H9 (cell line): ENCODE data around the gene TRMT44. TPM values are rescaled to one million over a fixed set of nuclear protein-coding genes. Genes with fewer than 3 reads are reported as not detected.

Experiments
- DNase-seq: peaks from one replicate; pipeline ENCODE4 v3.0.0-alpha.2; 2017
- H2AFZ ChIP-seq: one replicate; pipeline ENCODE4 v1.6.1; 2013; ENCODE audit warnings: mild to moderate bottlenecking, low read length, control low read depth, moderate library complexity
- H2AK5ac ChIP-seq: 2 replicates; pipeline ENCODE4 v1.6.1; 2013; ENCODE audit warnings: low read length, control low read depth, mixed read lengths; ENCODE audit not compliant: insufficient read length
- H2BK120ac ChIP-seq: one replicate; pipeline ENCODE4 v1.6.1; 2013; ENCODE audit warnings: low read depth, mild to moderate bottlenecking, low read length, control low read depth, inconsistent platforms; ENCODE audit not compliant: poor library complexity, severe bottlenecking
- H2BK12ac ChIP-seq: 2 replicates; pipeline ENCODE4 v1.6.1; 2013; ENCODE audit warnings: low read length, control low read depth, mixed read lengths, low read depth; ENCODE audit not compliant: insufficient read length
- H2BK15ac ChIP-seq: 2 replicates; pipeline ENCODE4 v1.6.1; 2013; ENCODE audit warnings: low read depth, low read length, control low read depth
- H2BK20ac ChIP-seq: one replicate; pipeline ENCODE4 v1.6.1; 2013; ENCODE audit warnings: low read depth, mild to moderate bottlenecking, low read length, control low read depth, inconsistent platforms; ENCODE audit not compliant: poor library complexity, severe bottlenecking
- H2BK5ac ChIP-seq: 2 replicates; pipeline ENCODE4 v1.6.1; 2013; ENCODE audit warnings: low read length, control low read depth, mixed read lengths; ENCODE audit not compliant: insufficient read length
- H3K14ac ChIP-seq: 2 replicates; pipeline ENCODE4 v1.6.1; 2013; ENCODE audit warnings: low read length, control low read depth; ENCODE audit not compliant: insufficient read depth
- H3K18ac ChIP-seq: 2 replicates; pipeline ENCODE4 v1.6.1; 2013; ENCODE audit warnings: low read depth, mild to moderate bottlenecking, mixed read lengths, low read length, control low read depth; ENCODE audit not compliant: insufficient read length
- H3K23ac ChIP-seq: 2 replicates; pipeline ENCODE4 v1.6.1; 2013; ENCODE audit warnings: low read length, control low read depth, mixed read lengths, low read depth; ENCODE audit not compliant: insufficient read length
- H3K23me2 ChIP-seq: 2 replicates; pipeline ENCODE4 v1.6.1; 2013; ENCODE audit warnings: low read depth, mild to moderate bottlenecking, mixed read lengths, low read length, control low read depth; ENCODE audit not compliant: insufficient read length, poor library complexity, severe bottlenecking
- H3K27ac ChIP-seq: 2 replicates; pipeline ENCODE4 v1.5.1; 2013; ENCODE audit warnings: low read length, control low read depth, mixed read lengths, low read depth; ENCODE audit not compliant: insufficient read length
- H3K27me3 ChIP-seq: 2 replicates; pipeline ENCODE4 v1.6.1; 2013; ENCODE audit warnings: low read length, control low read depth, inconsistent platforms; ENCODE audit not compliant: insufficient read depth
- H3K4ac ChIP-seq: 2 replicates; pipeline ENCODE4 v1.6.1; 2013; ENCODE audit warnings: low read depth, mild to moderate bottlenecking, control low read depth, inconsistent platforms, low read length, moderate library complexity
- H3K4me1 ChIP-seq: 2 replicates; pipeline ENCODE4 v1.6.1; 2013; ENCODE audit warnings: low read length, control low read depth, inconsistent platforms; ENCODE audit not compliant: insufficient read depth
- H3K4me2 ChIP-seq: 2 replicates; pipeline ENCODE4 v1.6.1; 2013; ENCODE audit warnings: low read length, control low read depth, mixed read lengths; ENCODE audit not compliant: insufficient read length, insufficient read depth
- H3K56ac ChIP-seq: 2 replicates; pipeline ENCODE4 v1.6.1; 2013; ENCODE audit warnings: low read depth, mild to moderate bottlenecking, mixed read lengths, low read length, control low read depth; ENCODE audit not compliant: insufficient read length
- H3K79me1 ChIP-seq: 2 replicates; pipeline ENCODE4 v1.6.1; 2013; ENCODE audit warnings: low read depth, mild to moderate bottlenecking, moderate library complexity, low read length, control low read depth, inconsistent platforms; ENCODE audit not compliant: insufficient read depth, poor library complexity, severe bottlenecking
- H3K79me2 ChIP-seq: 2 replicates; pipeline ENCODE4 v1.6.1; 2013; ENCODE audit warnings: low read length, control low read depth, inconsistent platforms; ENCODE audit not compliant: insufficient read depth
- H3K9ac ChIP-seq: 2 replicates; pipeline ENCODE4 v1.6.1; 2013; ENCODE audit warnings: low read length, control low read depth, mixed read lengths; ENCODE audit not compliant: insufficient read length; ENCODE audit errors: extremely low read depth
- H3K9me3 ChIP-seq: one replicate; pipeline ENCODE4 v1.6.1; 2013; ENCODE audit warnings: low read depth, low read length, inconsistent platforms; ENCODE audit not compliant: control insufficient read depth
- H3T11ph ChIP-seq: one replicate; pipeline ENCODE4 v1.6.1; 2013; ENCODE audit warnings: mild to moderate bottlenecking, low read length, control low read depth, inconsistent platforms
- H4K20me1 ChIP-seq: one replicate; pipeline ENCODE4 v1.6.1; 2013; ENCODE audit not compliant: control insufficient read depth, insufficient read length, insufficient read depth
- H4K5ac ChIP-seq: 2 replicates; pipeline ENCODE4 v1.6.1; 2013; ENCODE audit warnings: low read depth, mild to moderate bottlenecking, mixed read lengths, low read length, control low read depth; ENCODE audit not compliant: insufficient read length
- H4K8ac ChIP-seq: replicated peaks from 2 replicates; pipeline ENCODE4 v1.6.1; 2013; ENCODE audit warnings: low read length, control low read depth, mixed read lengths, low read depth; ENCODE audit not compliant: insufficient read length
- H4K91ac ChIP-seq: 2 replicates; pipeline ENCODE4 v1.6.1; 2013; ENCODE audit warnings: low read depth, mild to moderate bottlenecking, moderate library complexity, mixed read lengths, low read length, control low read depth; ENCODE audit not compliant: insufficient read length
- H3K27ac Mint-ChIP-seq, 3 experiments: 2 replicates in 2 of 3; 3 replicates in 1 of 3; pipeline ENCODE4 v1.8.0; 2020 to 2021; ENCODE audit warnings: mixed read lengths in 3 of 3, mild to moderate bottlenecking in 1 of 3, moderate library complexity in 1 of 3
- H3K27me3 Mint-ChIP-seq: 2 replicates; pipeline ENCODE4 v1.8.0; 2021; ENCODE audit warnings: low read depth, mild to moderate bottlenecking, moderate library complexity, mixed read lengths
- H3K36me3 Mint-ChIP-seq, 3 experiments: 2 replicates in 2 of 3; 3 replicates in 1 of 3; pipeline ENCODE4 v1.8.0; 2020 to 2021; ENCODE audit warnings: low read depth in 3 of 3, mixed read lengths in 3 of 3; ENCODE audit not compliant: insufficient read depth in 1 of 3
- H3K4me1 Mint-ChIP-seq, 2 experiments: 2 replicates each; pipeline ENCODE4 v1.8.0; 2020; ENCODE audit warnings: mixed read lengths in 2 of 2
- H3K4me3 Mint-ChIP-seq, 2 experiments: 2 replicates in 1 of 2; 3 replicates in 1 of 2; pipeline ENCODE4 v1.8.0; 2020 to 2021; ENCODE audit warnings: mild to moderate bottlenecking in 2 of 2, mixed read lengths in 2 of 2, moderate library complexity in 1 of 2
- H3K9me3 Mint-ChIP-seq, 2 experiments: 2 replicates in 1 of 2; 3 replicates in 1 of 2; pipeline ENCODE4 v1.8.0; 2020; ENCODE audit warnings: mild to moderate bottlenecking in 2 of 2, mixed read lengths in 2 of 2, moderate library complexity in 1 of 2
- WGBS: extraction: QIAGEN DNeasy Blood & Tissue Kit; methylation state at CpG from one replicate; pipeline ENCODE4 v1.1.7; 2013; ENCODE audit warnings: missing lambda C conversion rate, low lambda C conversion rate, mixed read lengths; ENCODE audit not compliant: insufficient read length; ENCODE audit errors: extremely low coverage; 5-methylcytosine and 5-hydroxymethylcytosine counted together
- total RNA-seq: library from RNA; stranded (reverse); gene quantifications from 2 replicates; pipeline ENCODE4 v1.2.1, GENCODE V29; 2021
- TF ChIP-seq, protein P1 (sequence below): fragments of 200-600 bp; sonication (generic); conservative IDR thresholded peaks from 3 replicates; pipeline ENCODE4 v1.8.0; 2021; ENCODE audit warnings: antibody characterized with exemption, mild to moderate bottlenecking

Gene TRMT44
- total RNA-seq, 1 experiment from 2014 or later: 22.8 TPM

DNA sequence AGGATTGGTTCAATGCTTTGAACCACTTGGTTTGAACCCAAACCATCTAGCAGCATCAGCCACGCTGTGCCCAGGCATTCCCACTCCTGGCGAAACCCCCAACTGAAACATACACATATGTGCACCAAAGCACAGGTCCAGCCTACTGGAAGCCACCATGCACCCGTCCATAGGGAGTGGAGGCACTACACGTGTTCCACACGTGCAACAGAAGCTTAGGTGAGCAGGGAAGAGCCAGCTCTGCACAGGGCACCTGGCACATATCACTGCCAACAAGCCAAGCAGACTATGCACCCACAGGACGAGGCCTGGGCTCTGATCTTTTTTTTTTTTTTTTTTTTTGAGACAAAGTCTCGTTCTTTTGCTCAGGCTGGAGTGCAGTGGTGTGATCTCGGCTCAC is 73.4 kb downstream of the TRMT44 start:
- no peaks in the 10 kb centered on the region for H3K79me2 ChIP-seq
- no peak overlapping the region for H2BK15ac ChIP-seq
- no peak for DNase-seq
- peak overlapping the region; percentile 75 for H4K5ac ChIP-seq
- no peak overlapping the region for H3K4ac ChIP-seq
- H3K14ac ChIP-seq: no peak overlapping the region; the same call in 1 of the 2 replicates
- H3K9me3 ChIP-seq: no peaks in the 10 kb centered on the region
- H2BK20ac ChIP-seq: no peak overlapping the region
- H2BK120ac ChIP-seq: no peak overlapping the region
- no peak overlapping the region for H3T11ph ChIP-seq
- peaks cover 15 to 16% of the 10 kb centered on the region in 2 experiments for H3K9me3 Mint-ChIP-seq
- no peaks in the 10 kb centered on the region; the same call in 1 of the 2 replicates for H3K4me1 ChIP-seq
- H3K36me3 Mint-ChIP-seq: peaks cover 11 to 14% (median 14%) of the 10 kb centered on the region in 3 experiments; a peak in 6 of 7 replicates
- no peak overlapping the region for H3K56ac ChIP-seq
- H3K9ac ChIP-seq: no peak overlapping the region
- H3K27ac Mint-ChIP-seq: no peak overlapping the region
- H2BK12ac ChIP-seq: no peak overlapping the region
- no peaks in the 10 kb centered on the region for H3K79me1 ChIP-seq
- peaks cover 0 to under 1% of the 10 kb centered on the region in 2 experiments; a peak in 2 of 4 replicates for H3K4me1 Mint-ChIP-seq
- no peak overlapping the region for H3K27ac ChIP-seq
- H4K91ac ChIP-seq: no peak overlapping the region
- H3K18ac ChIP-seq: peak overlapping the region; percentile 17
- no peak overlapping the region for H3K4me3 Mint-ChIP-seq
- H2AK5ac ChIP-seq: no peak overlapping the region
- no peak overlapping the region for H3K23ac ChIP-seq
- no CpG with 5 or more reads among the region's 8 CpGs for WGBS
- H3K27me3 Mint-ChIP-seq: no peaks in the 10 kb centered on the region
- no peak overlapping the region for H2BK5ac ChIP-seq
- no peak overlapping the region for H2AFZ ChIP-seq
- H4K8ac ChIP-seq: no peak overlapping the region
- H3K4me2 ChIP-seq: no peak overlapping the region
- no peaks in the 10 kb centered on the region for H3K27me3 ChIP-seq
- TF ChIP-seq, protein P1, sequence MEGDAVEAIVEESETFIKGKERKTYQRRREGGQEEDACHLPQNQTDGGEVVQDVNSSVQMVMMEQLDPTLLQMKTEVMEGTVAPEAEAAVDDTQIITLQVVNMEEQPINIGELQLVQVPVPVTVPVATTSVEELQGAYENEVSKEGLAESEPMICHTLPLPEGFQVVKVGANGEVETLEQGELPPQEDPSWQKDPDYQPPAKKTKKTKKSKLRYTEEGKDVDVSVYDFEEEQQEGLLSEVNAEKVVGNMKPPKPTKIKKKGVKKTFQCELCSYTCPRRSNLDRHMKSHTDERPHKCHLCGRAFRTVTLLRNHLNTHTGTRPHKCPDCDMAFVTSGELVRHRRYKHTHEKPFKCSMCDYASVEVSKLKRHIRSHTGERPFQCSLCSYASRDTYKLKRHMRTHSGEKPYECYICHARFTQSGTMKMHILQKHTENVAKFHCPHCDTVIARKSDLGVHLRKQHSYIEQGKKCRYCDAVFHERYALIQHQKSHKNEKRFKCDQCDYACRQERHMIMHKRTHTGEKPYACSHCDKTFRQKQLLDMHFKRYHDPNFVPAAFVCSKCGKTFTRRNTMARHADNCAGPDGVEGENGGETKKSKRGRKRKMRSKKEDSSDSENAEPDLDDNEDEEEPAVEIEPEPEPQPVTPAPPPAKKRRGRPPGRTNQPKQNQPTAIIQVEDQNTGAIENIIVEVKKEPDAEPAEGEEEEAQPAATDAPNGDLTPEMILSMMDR: no peak
- no peaks in the 10 kb centered on the region for H4K20me1 ChIP-seq
- H3K23me2 ChIP-seq: no peaks in the 10 kb centered on the region
